RKO (cell line): ENCODE data around the gene RASA2.
A peak's percentile ranks its signal among the peaks of the same experiment; 100 is the strongest.

Experiments used
- DNase-seq: peaks from one replicate; pipeline ENCODE4 v3.0.0-alpha.2; 2016; ENCODE audit warnings: low spot score

The RASA2 gene

DNA sequence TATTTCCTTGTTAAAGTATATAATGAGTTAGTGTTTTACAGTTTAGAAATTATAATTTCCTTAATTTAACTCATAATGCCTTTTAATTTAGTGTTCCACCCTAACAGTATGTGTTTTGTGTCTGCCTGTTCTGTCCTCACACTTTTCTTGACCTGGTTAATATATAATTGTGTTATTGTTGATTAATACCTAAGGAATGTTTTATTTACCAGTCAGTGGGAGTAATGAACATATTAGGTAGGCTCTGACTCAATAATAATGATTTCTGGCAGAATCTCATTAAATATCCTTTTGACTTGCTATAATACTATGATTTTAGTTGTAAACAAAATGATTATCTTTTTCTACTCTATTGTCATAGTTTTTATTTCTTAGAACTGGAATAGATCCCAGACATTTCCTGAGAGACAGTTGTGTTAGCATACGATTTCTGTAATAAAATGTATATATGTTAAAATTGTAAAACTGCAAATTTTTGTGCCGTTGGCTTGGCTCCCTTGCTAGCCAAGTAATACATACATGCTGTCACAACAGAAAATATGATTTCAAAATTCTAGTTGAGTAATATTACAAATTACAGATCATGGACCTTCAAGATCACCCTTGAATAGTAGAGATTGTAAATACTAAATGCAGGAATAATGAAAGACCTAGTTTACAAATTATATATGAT lies 51.9 kb downstream of the RASA2 start:
- no peak for DNase-seq

DNA sequence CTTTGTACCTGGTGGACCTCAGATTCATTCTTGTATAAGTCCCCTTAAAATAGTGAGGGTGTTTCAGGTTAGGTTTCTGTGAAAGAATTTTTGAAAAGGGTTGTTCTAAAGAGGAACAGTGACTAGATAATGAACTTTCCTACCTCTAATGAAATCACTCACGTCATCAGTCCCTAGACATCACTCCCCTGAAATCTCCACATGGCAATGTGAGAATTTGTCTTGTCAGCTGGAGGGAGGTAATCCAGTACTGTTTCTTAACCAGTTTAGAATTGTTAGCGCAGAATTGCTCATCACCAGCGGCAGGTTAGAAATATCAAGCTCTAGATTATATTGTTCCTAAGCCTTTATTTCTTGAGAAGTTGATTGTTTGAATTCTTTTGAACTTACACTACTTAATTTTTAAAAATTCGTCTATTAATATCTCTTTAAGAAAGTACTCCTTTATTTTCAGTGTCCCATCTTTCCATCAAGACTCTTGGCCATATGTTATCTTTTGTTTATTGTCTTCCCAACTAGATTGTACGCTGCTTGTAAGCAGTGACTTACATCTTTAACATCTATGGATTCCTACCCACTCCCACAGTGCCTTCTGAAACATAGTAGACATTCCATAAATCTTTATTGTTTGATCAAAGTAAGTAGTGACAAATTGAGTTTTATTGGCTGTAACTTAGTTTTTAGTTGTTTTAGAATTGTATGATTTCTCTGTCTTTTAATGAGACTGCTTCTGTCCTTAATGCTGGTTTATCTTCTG lies 52.8 kb downstream of the RASA2 start:
- DNase-seq: no peak

- DNase-seq: no peak
Observed at GRCh38 chr3:141540531-141540930, 53.7 kb downstream of the RASA2 start.

- DNase-seq: no peak
Observed at GRCh38 chr3:141542202-141542969, 55.6 kb downstream of the RASA2 start.

DNA sequence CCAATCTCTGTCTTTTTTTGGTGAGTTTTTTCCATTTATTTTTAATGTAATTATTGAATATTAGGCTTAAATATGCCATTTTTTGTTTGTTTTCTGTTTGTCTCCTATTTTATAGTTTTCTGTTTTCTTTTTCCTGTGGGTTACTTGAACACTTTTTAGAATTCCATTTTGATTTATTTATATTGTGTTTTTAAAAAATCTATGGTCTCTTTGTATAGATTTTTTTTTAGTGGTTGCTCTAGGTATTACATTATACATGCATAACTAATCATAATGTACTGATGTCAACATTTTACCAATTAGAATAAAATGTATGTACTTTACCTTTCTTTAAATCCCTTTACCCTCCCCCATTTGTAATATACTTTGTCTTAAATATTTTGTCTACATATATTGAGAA lies 56.2 kb downstream of the RASA2 start:
- no peak for DNase-seq

GRCh38 chr3:141544697-141545096 lies 57.9 kb downstream of the RASA2 start:
- no peak for DNase-seq

- no peak for DNase-seq
Observed at GRCh38 chr3:141546081-141546480, 59.3 kb downstream of the RASA2 start.

GRCh38 chr3:141546586-141546985 lies 59.8 kb downstream of the RASA2 start:
- DNase-seq: no peak

GRCh38 chr3:141547791-141548190 lies 61.0 kb downstream of the RASA2 start:
- no peak for DNase-seq

DNA sequence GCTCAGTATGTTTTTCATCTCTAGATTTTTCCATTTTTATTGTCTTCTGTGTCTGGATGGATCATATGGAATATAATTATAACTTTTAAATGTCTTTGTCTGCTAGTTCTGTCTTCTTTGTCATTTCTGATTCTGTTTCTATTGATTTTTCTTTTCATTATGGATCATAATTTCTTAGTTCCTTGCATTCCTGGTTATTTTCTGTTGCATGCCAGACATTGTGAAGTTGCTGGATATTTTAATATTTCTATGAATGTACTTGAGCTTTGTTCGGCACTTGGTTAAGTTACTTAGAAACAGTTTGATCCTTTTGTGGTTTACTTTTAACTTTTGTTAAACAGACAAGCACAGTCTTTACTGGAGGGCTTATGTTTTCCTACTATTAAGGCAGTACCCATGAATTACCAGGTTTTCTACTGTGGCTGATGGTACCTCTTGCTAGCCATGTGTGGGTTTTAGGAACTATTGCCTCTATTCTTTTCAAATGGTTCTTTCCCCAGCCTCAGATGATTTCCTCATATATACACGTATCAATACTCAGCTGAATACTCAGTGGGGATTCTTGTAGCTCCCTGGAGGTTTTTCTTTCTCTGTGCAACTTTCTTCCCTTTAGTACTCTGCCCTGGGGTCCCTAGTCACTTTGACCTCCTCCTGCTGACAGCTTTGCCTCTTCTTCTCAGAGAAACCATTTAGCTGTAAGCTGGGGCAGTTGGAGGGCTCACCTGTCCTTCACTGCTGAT lies 64.3 kb downstream of the RASA2 start:
- DNase-seq: no peak

- DNase-seq: no peak
Observed at GRCh38 chr3:141552440-141552991, 65.7 kb downstream of the RASA2 start.

- DNase-seq: no peak
Observed at GRCh38 chr3:141553055-141553454, 66.2 kb downstream of the RASA2 start.

DNA sequence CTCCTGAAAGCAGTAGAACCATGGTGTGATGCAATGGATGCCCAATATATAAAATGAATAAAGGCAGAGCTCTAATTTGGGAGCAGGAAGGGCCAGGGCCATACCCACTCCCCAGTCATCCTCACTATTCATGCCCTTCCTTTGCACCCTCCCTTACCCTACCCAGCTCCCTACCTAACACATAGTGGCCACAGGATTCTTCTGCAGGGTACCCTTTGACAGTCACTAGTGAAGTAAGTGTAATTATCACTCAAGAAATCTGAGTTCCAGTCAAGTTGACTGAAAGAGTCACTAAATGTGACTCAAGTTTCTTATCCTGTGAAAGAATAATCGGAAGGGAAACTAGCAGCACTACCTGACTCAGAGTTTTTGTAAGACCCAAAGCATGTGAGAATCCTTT lies 69.2 kb downstream of the RASA2 start:
- DNase-seq: peak; percentile 38

GRCh38 chr3:141557961-141558706 lies 71.3 kb downstream of the RASA2 start:
- DNase-seq: no peak

- DNase-seq: peak; percentile 71
Observed at GRCh38 chr3:141561426-141562034, 74.7 kb downstream of the RASA2 start.

DNA sequence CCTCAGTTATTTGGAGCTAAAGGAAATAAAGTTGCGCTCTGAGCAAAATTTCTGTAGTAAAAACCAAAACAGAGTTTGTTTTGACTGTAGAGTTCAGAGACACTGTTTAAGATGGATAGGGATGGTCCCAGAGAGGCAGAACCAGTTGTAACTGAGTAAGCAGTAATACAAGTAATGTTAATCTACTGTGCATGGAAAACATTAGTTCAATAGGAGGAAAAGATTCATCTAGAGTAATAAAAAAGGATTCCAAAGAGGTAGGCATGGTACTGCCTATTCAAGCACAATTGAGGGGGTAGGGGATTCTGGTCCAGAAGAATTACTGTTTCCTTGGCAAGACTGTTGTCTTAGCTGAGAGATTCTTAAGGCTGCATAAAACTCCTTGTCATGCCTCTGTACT lies 77.4 kb downstream of the RASA2 start:
- DNase-seq: no peak

GRCh38 chr3:141570068-141570467 lies 83.2 kb downstream of the RASA2 start:
- DNase-seq: no peak

- DNase-seq: peak; percentile 37
Observed at GRCh38 chr3:141575879-141576743, 89.3 kb downstream of the RASA2 start.

DNA sequence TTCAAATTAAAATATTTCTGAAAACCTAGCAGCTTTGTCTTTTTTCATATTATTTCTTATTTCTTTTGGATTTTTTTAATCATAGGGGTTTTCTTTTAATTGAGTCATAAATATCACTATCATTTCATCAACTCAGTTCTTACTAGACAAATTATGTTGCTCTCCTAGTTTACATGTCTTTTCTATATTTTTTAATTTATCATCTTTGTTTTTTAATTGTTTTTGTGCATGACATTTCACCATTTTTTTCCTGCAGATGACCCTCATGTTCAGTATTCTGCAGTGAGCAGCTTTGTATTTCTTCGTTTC lies 89.9 kb downstream of the RASA2 start:
- DNase-seq: no peak
